HCT116 (cell line): ENCODE results near the gene DMD. TPM values are rescaled to one million over a fixed set of nuclear protein-coding genes. Genes with fewer than 3 reads are reported as not detected.

Experiments
- ATAC-seq: fragments of 200-7000 bp; cut with Tn5 transposase; 2 replicates; pipeline ENCODE4 v1.9.1; 2020; ENCODE audit warnings: mild to moderate bottlenecking, moderate library complexity
- BruUV-seq: library from RNA; stranded (reverse); fragments of 400-500 nt; replicated peaks from 2 replicates; lab custom pipeline; 2021; lab: Mats Ljungman, UMichigan
- CTCF ChIA-PET: fragments of 300-600 bp; sonication (Branson Sonifier 250); formaldehyde crosslinking; loops from one replicate; lab custom pipeline; 2021; ENCODE audit warnings: antibody characterized with exemption; lab: Charles Lee
- POLR2A ChIA-PET: fragments of 300-600, 350-600 bp; sonication (Branson Sonifier 250); formaldehyde crosslinking; loops from one replicate; lab custom pipeline; 2021; ENCODE audit warnings: antibody characterized with exemption; lab: Charles Lee
- RAD21 ChIA-PET, 2 experiments: fragments of 300-600 bp; sonication (Branson Sonifier 250); formaldehyde crosslinking; loops; one replicate each; lab custom pipeline; 2023; ENCODE audit warnings: low total read pairs in 2 of 2; ENCODE audit not compliant: uncharacterized antibody in 2 of 2, unreplicated experiment in 2 of 2, low non-redundant PET in 1 of 2; lab: Charles Lee
- DNase-seq: peaks from one replicate; pipeline ENCODE4 v3.0.0-alpha.2; 2010; ENCODE audit warnings: low read depth, low spot score
- H2AFZ ChIP-seq: fragments of 200-600 bp; shearing (Covaris generic), sonication (generic); 2 replicates; pipeline ENCODE4 v1.6.1; 2017; ENCODE audit warnings: low read depth, mixed run types, mixed read lengths, antibody characterized with exemption, low read length; ENCODE audit not compliant: poor library complexity, severe bottlenecking
- H3K27ac ChIP-seq: 2 replicates; pipeline ENCODE4 v1.5.1; 2012; ENCODE audit warnings: low read depth, low read length
- H3K27me3 ChIP-seq: fragments of 200-600 bp; sonication (generic); 2 replicates; pipeline ENCODE4 v1.6.1; 2016; ENCODE audit warnings: mixed run types, low read length, mixed read lengths; ENCODE audit not compliant: insufficient read depth
- H3K36me3 ChIP-seq, 2 experiments: fragments of 200-500 bp in 1 of 2; fragments of 200-600 bp in 1 of 2; sonication (Bioruptor generic) in 1 of 2; sonication (generic) in 1 of 2; 2 replicates each; pipeline versions ENCODE4 v1.5.1 to v1.6.1; 2014 to 2016; ENCODE audit warnings: low read length in 2 of 2, inconsistent platforms in 1 of 2, mixed read lengths in 1 of 2, mixed run types in 1 of 2; ENCODE audit not compliant: insufficient read depth in 2 of 2, control insufficient read depth in 1 of 2
- H3K4me1 ChIP-seq, 2 experiments: fragments of 200-600 bp in 1 of 2; sonication (generic) in 1 of 2; 2 replicates each; pipeline versions ENCODE4 v1.5.1 to v1.6.1; 2012 to 2017; ENCODE audit warnings: low read length in 2 of 2, inconsistent platforms in 1 of 2, mild to moderate bottlenecking in 1 of 2, mixed read lengths in 1 of 2, mixed run types in 1 of 2, moderate library complexity in 1 of 2; ENCODE audit not compliant: insufficient read depth in 2 of 2, control insufficient read depth in 1 of 2
- H3K4me2 ChIP-seq: fragments of 200-600 bp; sonication (generic); 2 replicates; pipeline ENCODE4 v1.6.1; 2017; ENCODE audit warnings: mixed run types, low read length, mixed read lengths
- H3K4me3 ChIP-seq, 2 experiments: fragments of 200-600 bp in 1 of 2; sonication (generic) in 1 of 2; replicated peaks in 1 of 2; 2 replicates each; pipeline ENCODE4 v1.5.1; 2011 to 2016; ENCODE audit warnings: low read length in 2 of 2, control low read depth in 1 of 2, low read depth in 1 of 2, mild to moderate bottlenecking in 1 of 2, mixed read lengths in 1 of 2, mixed run types in 1 of 2
- H3K79me2 ChIP-seq: fragments of 200-600 bp; sonication (generic); 2 replicates; pipeline ENCODE4 v1.6.1; 2017; ENCODE audit warnings: mild to moderate bottlenecking, mixed run types, low read length, moderate library complexity, mixed read lengths; ENCODE audit not compliant: insufficient read depth
- H3K9ac ChIP-seq: fragments of 200-600 bp; sonication (generic); 2 replicates; pipeline ENCODE4 v1.6.1; 2016; ENCODE audit warnings: low read length, mixed read lengths
- H3K9me2 ChIP-seq: fragments of 200-600 bp; sonication (generic), shearing (Covaris generic); 2 replicates; pipeline ENCODE4 v1.6.1; 2017; ENCODE audit warnings: mixed run types, mild to moderate bottlenecking, moderate library complexity; ENCODE audit not compliant: insufficient read depth
- H3K9me3 ChIP-seq, 2 experiments: fragments of 200-500 bp in 1 of 2; fragments of 200-600 bp in 1 of 2; sonication (Bioruptor generic) in 1 of 2; sonication (generic) in 1 of 2; 2 replicates each; pipeline ENCODE4 v1.6.1; 2014 to 2017; ENCODE audit warnings: low read length in 2 of 2, mixed read lengths in 2 of 2, inconsistent platforms in 1 of 2, low read depth in 1 of 2, mild to moderate bottlenecking in 1 of 2, mixed run types in 1 of 2, moderate library complexity in 1 of 2; ENCODE audit not compliant: control insufficient read depth in 1 of 2, insufficient read depth in 1 of 2
- H4K20me1 ChIP-seq: fragments of 200-600 bp; sonication (generic), shearing (Covaris generic); 2 replicates; pipeline ENCODE4 v1.6.1; 2017; ENCODE audit warnings: mixed run types, mild to moderate bottlenecking, moderate library complexity; ENCODE audit not compliant: insufficient read depth
- CEBPB ChIP-seq: IDR thresholded peaks from 2 replicates; pipeline ENCODE4 v1.6.1; 2012; ENCODE audit warnings: low read depth
- CTCF ChIP-seq, 3 experiments: fragments of 200-600 bp in 1 of 3; sonication (generic) in 1 of 3; IDR thresholded peaks in 2 of 3; conservative IDR thresholded peaks in 1 of 3; 2 replicates each; pipeline ENCODE4 v1.5.1; 2012 to 2017; ENCODE audit warnings: low read depth in 2 of 3, low read length in 2 of 3, antibody characterized with exemption in 1 of 3, borderline replicate concordance in 1 of 3, control low read depth in 1 of 3, mild to moderate bottlenecking in 1 of 3, mixed read lengths in 1 of 3, mixed run types in 1 of 3, moderate library complexity in 1 of 3; ENCODE audit not compliant: insufficient read depth in 1 of 3
- ELF1 ChIP-seq: IDR thresholded peaks from 2 replicates; pipeline ENCODE4 v1.6.1; 2012; ENCODE audit warnings: low read depth, borderline replicate concordance
- EZH2 ChIP-seq: fragments of 200-600 bp; sonication (generic); IDR thresholded peaks from 2 replicates; pipeline ENCODE4 v1.6.1; 2017; ENCODE audit warnings: antibody characterized with exemption, mixed run types
- EZH2phosphoT487 ChIP-seq: fragments of 200-600 bp; IDR thresholded peaks from 2 replicates; pipeline ENCODE4 v1.6.1; 2018; ENCODE audit warnings: antibody characterized with exemption, borderline replicate concordance
- FOSL1 ChIP-seq: IDR thresholded peaks from 2 replicates; pipeline ENCODE4 v1.6.1; 2012; ENCODE audit warnings: low read depth
- JUND ChIP-seq: IDR thresholded peaks from 2 replicates; pipeline ENCODE4 v1.6.1; 2012
- POLR2A ChIP-seq: IDR thresholded peaks from 2 replicates; pipeline ENCODE4 v1.7.0; 2011; ENCODE audit warnings: borderline replicate concordance; ENCODE audit not compliant: insufficient read depth, insufficient read length; ENCODE audit errors: extremely low read depth
- POLR2AphosphoS5 ChIP-seq: IDR thresholded peaks from 2 replicates; pipeline ENCODE4 v1.6.1; 2011; ENCODE audit warnings: mild to moderate bottlenecking, low read depth, low read length, moderate library complexity
- RAD21 ChIP-seq: IDR thresholded peaks from 2 replicates; pipeline ENCODE4 v1.6.1; 2012; ENCODE audit warnings: low read depth, mild to moderate bottlenecking
- SP1 ChIP-seq: IDR thresholded peaks from 2 replicates; pipeline ENCODE4 v1.6.1; 2012; ENCODE audit warnings: low read depth
- ZNF274 ChIP-seq: fragments of 200-500 bp; sonication (Bioruptor generic); IDR thresholded peaks from 2 replicates; pipeline ENCODE4 v1.6.1; 2014; ENCODE audit warnings: mild to moderate bottlenecking, low read depth, low read length, inconsistent platforms
- intact Hi-C: fragments of 100-400 bp; cut with micrococcal nuclease; formaldehyde crosslinking; loops from 2 replicates; pipeline ENCODE4 v1.10.0; 2022
- total RNA-seq: library from RNA; stranded (reverse); gene quantifications from one replicate; pipeline ENCODE4 v1.2.1, GENCODE V29; 2021; ENCODE audit not compliant: unreplicated experiment
- TF ChIP-seq, protein P1 (sequence below): IDR thresholded peaks from 2 replicates; pipeline ENCODE4 v1.6.1; 2011; ENCODE audit warnings: mild to moderate bottlenecking, low read length, moderate library complexity; ENCODE audit not compliant: insufficient replicate concordance; ENCODE audit errors: extremely low read depth

DMD gene
- total RNA-seq, 1 experiment from 2014 or later: 0.05 TPM

DNA sequence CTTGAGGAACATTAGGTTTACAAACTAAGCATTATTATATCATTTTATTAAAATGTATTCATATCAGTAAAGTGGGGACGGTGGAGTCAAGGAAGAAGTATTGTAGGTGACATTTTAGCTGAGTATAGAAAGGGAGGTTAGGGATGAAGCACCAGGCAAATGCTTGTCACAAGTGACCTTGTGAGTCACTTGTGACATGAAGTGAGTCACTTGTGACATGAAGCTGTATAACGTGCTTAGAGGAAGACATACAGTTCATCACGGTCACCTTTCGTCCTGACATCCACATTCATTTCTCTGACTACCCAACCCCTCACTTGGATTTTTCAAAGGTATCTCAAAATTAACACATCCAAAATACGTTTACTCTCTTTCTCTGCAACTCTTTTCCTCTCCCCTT is 1034.8 kb downstream of the DMD start (continued):
- TF ChIP-seq, protein P1, sequence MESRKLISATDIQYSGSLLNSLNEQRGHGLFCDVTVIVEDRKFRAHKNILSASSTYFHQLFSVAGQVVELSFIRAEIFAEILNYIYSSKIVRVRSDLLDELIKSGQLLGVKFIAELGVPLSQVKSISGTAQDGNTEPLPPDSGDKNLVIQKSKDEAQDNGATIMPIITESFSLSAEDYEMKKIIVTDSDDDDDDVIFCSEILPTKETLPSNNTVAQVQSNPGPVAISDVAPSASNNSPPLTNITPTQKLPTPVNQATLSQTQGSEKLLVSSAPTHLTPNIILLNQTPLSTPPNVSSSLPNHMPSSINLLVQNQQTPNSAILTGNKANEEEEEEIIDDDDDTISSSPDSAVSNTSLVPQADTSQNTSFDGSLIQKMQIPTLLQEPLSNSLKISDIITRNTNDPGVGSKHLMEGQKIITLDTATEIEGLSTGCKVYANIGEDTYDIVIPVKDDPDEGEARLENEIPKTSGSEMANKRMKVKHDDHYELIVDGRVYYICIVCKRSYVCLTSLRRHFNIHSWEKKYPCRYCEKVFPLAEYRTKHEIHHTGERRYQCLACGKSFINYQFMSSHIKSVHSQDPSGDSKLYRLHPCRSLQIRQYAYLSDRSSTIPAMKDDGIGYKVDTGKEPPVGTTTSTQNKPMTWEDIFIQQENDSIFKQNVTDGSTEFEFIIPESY: no peak
- TF ChIP-seq SP1 (no peak), EZH2phosphoT487 (no peak)

- ChIA-PET RAD21 (no interaction called here), CTCF (no interaction called here), POLR2A (no interaction called here)
- H3K4me3 ChIP-seq: no peak overlapping the region
- intact Hi-C loops: no loop called here
- H3K27ac ChIP-seq: no peak overlapping the region
- no peak overlapping the region for H3K9ac ChIP-seq
- DNase-seq (no peak), ATAC-seq (no peak)
- no peaks in the 10 kb centered on the region for H3K9me2 ChIP-seq
- no peak overlapping the region for H3K4me2 ChIP-seq
- TF ChIP-seq RAD21 (no peak), ELF1 (no peak), FOSL1 (no peak), ZNF274 (no peak), JUND (no peak), EZH2 (no peak), CTCF (IDR thresholded peaks at IDR 0.05 in 2 of 3, conservative IDR thresholded peaks at IDR 0.05 in 1 of 3; ENCODE audit: borderline replicate concordance in 1 of 3, insufficient read depth in 1 of 3, low read depth in 2 of 3, low read length in 2 of 3) (no peak), CEBPB (no peak), POLR2A (no peak), POLR2AphosphoS5 (no peak)
- no peaks in the 10 kb centered on the region for H3K27me3 ChIP-seq
- H3K79me2 ChIP-seq: no peaks in the 10 kb centered on the region
- H3K36me3 ChIP-seq: no peaks in the 10 kb centered on the region
- BruUV-seq: no TSS peak
- no peaks in the 10 kb centered on the region for H3K4me1 ChIP-seq
- no peaks in the 10 kb centered on the region for H3K9me3 ChIP-seq
- no peak overlapping the region for H2AFZ ChIP-seq
- H4K20me1 ChIP-seq: no peaks in the 10 kb centered on the region
Measured at GRCh38 chrX:32170481-32170880, 1040.9 kb downstream of the DMD start.
